Stimulated activated naive CD4-positive, alpha-beta T cell (primary cell): ENCODE measurements around the gene OR13J1.

ENCODE experiments used
- DNase-seq, 6 experiments: peaks; one replicate each; lab custom pipeline; 2025; lab: John Stamatoyannopoulos, UW

The OR13J1 gene

DNA sequence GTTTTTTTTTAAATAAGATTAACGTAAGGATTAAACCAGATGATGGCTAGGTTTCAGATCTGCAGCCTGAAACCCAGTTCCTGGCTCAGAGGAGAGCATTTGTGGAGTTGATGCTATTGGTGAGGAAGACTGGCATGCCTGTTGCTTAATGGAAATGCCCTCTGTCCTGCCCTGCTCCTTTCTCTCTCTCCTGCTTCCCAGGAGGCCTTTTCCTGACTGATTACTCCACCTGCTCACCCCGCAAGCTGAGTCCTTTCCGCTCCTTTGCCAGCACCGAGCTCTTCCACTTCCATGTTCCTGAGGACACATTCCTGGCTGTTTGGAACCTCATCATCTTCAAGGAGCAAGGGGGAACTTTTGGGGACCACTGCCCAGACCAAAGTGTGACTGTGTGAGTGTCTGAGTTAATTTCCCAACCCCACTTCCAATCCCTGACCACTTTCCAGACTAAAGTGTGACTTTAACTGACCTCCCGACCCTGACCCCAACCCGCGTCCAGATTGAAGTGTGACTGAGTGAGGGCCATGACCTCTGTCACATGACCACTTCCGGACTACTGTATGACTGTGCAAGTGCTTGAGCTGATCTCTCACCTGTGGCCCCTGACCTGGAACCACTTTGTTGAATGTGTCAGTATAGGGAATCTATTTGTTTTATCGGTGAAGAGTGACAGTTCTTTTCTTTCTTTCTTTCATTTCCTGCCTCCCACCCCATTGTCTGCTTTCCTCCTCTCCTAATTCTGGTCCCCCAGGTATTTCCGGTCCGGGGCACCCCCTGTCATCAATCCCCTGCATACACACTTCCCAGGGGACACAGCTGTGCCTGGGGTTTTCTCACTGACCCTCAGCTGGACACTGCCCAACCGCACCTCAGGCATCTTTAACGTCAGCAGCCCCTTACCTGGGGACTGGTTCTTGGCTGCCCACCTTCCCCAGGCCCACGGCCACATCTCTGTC, 35.7 kb downstream of the OR13J1 start:
- no peak for DNase-seq

DNA sequence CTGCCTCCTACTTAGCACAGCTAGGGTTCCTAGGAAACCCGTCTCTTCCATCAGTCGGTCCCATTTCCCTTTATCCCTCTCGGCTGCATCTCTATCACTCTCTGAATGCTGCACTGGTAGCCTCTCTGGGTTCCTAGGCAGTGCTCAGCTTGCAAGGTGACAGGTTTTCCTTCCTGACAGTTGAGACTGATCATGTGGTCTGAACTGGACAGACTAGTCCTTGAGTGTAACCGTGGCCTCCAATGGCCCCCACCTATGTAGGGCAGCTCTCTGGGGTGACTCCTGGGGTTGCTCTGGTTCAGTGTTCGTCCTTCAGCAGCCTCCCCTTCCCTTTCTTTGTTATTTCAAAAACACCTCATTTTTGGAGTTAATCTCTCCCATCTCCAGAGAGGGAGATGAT, 37.4 kb downstream of the OR13J1 start:
- DNase-seq: no peak

DNA sequence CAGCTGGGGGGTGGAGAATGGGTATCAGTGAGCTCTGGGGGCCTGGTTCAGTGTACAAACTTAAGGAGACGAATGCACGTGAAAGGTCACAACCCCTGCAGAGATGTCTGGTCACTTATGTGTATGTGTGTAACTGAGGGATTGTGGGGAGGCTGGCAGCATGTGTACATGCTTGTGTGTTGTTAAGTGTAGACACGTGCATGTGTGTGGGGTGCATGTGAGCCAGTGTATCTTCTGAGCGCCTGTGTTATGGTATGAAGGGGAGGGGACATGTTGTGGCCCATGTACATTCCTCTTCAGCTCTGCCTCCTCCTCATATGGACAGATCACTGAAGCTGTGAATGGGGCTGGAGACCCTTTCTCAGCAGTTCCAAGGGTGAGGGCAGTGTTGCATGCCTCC, 39.2 kb downstream of the OR13J1 start:
- no peak for DNase-seq

DNA sequence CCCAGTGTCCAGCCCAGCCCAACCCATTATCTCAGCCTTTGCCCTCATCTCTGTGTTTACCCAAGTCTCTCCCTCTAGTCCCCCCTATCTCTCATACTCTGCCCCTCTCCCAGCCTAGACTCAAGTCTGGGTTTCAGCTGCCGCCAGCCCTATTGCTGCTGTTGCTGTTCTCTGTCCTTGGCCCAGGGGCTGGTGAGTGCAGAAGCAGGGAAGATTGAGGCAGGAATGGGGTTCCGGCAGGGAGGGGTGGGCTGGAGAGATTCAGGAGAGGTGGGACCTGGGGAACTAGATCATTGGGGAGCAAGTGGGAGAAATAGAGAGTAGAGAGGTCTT, 40.5 kb downstream of the OR13J1 start:
- DNase-seq: no peak

DNA sequence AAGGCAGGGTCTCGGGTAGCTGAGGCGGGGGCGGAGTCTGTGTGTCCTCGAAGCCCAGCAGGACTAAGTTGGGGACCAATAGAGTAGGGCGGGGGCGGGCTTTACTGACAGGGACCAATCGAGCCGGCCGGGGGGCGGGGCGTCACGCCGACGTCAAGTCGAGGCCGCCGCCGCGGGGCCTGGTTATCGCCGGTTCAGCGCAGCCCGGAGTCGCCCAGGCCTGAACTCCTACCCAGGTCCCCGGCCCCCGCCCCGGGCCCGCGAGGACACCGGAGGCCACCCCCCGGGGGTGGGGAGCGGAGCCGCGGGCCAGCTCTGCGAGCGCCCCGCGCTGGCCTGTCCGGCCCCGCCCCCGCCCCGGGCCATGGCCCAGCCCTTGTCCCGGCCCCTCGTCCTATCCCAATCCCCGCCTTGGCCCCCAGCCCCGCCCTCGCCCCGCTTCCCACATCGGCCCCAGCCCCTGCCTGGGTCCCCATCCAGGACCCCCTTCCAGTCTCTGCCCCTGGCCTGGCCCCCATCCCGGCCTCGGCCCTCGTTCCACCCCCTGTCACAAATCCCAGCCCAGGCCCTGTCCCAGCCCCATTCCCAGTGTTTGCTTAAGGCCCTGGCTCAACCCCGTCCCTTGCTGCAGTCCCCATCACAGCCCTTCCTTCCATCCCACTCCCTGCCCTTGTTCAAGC, 41.0 kb downstream of the OR13J1 start, which contains the start of gene TMEM8B:
Gene TMEM8B, plus strand, starts transcription at position 145 of the 680 bp plus-strand sequence. Its CDS starts 220 bp downstream, at position 365.
- peak; percentile 83 to 95 (median 90) for DNase-seq

DNA sequence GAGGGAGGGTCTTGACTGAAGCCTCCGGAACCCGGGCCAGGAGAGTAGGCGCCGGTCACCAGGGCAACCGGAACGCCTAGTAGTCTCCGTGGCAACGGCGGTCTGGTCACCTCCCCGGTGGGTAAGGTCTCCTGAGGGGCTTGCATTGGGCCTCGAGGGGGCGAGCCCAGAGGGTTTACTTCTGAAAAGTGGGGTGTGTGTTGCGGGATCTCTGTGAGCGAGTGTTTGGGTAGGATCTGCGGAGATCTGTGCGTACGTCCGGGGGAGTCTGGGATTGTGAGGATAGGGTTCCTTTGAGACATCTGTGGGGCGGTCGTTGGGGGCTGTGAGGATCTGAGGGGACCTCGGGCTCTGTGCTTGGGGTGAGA, 41.5 kb downstream of the OR13J1 start, which contains the start of gene FAM221B:
Gene FAM221B, minus strand, starts transcription at position 17 of the 368 bp plus-strand sequence. CDS start 2,571 bp downstream, outside the sequence.
- peak in 1 of 6 experiments; percentile 54 for DNase-seq

DNA sequence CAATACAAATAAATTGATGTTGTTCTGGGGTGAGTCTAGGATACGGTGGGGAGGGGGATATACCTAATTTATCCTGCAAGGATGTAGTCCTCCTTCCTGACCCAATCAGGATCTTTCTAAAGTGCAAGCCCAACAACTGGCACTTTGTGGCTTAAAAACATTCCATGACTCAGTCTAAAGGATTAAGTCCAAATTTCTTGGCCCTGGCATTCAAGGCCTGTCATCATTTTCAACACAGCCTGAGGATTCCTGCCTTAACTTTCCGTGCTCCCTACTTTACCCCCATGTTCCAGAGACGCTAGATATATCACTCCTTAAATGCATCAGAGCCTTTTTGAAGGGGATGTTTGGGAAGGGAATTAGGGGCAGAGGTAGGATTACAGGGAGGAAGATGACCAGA, 42.7 kb downstream of the OR13J1 start:
- no peak for DNase-seq

DNA sequence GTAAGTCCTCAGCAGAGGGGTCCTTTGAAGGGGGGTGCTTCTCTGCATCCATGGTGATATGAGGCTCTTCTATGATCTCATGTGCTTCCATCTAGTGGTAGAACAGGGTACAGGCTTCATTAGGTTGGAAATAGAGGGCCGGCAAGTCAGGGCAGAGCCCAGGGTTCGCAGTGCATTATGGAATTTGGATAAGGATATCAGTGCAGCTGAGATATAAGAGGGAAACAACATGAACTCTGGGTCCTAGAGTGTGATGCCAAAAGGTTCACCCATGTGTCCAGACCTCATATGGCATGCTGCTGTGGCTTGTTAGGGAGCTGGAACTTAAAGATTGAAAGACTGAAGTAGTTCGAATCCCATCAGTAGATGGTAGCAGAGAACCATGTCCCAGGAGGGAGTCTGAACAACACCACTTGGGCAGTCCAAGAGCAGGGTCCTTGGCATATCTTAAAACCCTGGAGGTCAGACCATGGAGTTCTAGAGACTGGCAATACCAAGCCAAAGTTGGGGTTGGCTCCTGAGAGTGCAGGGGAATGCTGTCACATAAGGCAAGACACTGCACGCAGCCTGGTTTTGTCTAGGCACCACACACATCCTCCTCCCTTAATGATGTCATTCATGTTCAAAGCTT, 44.0 kb downstream of the OR13J1 start:
- DNase-seq: peak in 4 of 6 experiments; percentile 5 to 61 (median 38)

DNA sequence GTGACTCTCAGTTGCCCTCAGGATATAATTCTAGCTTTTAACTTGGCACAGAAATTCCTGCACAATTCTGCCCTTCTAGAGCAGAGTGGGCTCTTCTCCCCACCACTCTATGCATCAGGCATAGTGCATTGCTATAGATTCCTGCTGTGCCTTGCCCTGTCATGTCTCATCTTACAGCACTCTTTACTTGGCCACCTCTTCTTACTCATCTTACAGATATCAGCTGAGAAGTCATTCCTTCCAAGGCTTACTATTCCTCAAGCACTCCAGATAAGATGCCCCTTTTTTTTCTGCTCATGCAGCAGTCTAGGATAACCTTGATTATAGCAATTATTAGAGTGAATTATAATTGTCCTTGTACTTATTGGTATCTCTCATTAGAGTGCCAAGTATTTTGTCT, 47.3 kb downstream of the OR13J1 start:
- no peak for DNase-seq

DNA sequence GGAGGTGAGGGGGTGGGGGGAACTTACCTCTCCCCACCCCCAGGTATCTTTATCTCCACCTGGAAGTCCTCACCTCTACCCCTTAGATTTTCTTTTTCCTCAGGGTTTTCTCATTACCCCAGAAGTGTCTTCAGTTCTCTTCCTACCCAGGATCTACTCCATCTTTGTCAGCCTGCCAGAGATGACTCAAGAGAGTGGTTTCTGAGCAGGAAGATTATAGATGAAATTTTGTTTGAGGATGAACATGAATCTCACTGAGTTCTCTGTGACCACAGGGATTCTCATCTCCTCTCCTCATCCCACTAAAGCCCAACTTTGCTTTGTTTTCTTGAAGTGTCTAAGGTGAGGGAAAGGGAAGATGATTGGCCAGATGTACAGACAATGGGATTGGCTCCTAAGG, 50.1 kb downstream of the OR13J1 start:
- no peak for DNase-seq
